Medulla oblongata (tissue), 1 donor: ENCODE measurements around the gene TMEM239.
"Not testable (repeated sequence)": the region's sequence is repeated elsewhere in the genome, so short reads cannot be mapped to it uniquely, and the experiment has no call there.

Experiments used
- DNase-seq: peaks from one replicate; pipeline ENCODE4 v3.0.0-alpha.2; 2015; ENCODE audit errors: extremely low spot score

TMEM239 gene

DNA sequence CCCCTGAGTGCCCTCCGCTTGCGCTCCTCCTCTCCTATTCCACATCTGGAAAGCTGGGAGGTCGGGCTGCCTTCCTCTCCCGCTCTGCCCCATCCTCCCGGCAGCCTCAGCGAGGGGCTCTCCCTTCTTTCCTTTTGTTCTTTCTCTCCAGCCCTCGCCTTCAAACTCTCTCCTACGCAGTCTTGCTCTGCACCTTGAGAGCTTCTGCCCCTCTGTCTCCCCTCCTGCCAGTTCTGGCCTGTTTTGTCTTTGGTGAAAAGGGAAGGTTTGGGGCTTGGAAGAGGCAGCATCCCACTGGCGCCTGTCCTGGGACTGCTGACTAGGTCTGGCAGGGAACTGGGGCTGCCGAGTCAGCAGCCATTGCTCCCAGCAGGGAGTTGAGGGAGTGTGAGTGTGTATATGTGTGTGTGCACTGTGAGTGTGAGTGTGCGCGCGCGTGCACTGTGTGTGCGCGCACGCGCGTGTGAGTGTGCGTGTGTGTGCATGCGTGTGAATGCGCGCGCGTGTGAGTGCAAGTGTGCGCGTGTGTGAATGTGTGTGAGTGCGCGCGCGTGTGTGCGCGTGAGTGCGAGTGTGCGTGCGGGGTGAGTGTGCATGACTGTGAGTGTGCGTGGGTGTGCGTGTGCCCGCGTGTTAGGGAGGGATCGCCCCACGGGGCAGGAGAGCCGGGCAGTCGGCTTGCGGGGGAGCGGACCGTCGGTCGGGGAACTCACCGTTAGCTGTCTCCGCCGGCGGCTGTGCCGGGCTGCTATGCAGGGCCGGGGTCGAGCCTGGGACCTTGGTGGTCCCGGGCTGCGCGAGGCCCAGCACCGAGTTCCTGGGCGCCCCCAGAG is 16.3 kb upstream of the TMEM239 start:
- no peak for DNase-seq

DNA sequence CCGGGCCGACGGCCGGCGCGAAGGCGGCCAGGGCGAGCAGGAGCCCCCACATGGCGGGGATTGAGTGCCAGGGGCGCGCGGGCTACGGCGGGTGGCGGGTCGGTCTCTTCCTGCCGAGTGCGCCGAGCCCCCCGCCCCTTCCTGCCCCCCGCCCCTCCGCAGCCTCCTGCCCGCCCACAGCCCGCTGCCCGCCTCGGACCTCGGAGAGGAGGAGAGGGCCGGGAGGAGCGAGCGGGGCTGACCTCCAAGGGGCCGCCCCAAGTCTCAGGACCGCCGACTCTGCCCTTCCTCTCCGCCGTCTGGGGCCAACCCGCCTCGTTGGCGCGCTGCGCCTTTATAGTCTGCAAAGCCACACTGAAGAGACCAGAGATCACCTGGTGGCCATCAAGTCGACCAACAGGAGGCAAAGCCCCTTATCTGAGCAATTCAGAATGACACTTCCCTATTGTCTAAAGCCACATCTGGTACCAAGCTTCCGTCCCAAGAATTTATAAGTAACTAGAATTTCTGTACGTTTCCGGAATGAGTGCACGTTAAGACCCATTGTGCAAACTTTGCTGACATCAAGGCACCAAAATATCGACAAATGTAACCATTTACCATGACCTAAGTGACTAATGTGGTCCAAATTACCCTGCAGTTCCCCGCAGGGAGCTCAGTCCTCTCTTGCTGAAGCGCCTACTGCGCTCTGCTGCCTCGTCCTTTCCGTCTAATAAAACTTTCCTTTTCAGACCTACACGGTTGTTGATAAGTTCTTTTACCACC is 15.5 kb upstream of the TMEM239 start, which contains the start of gene CPXM1:
CPXM1 (minus strand) TSS at position 107 of the 765 bp plus-strand sequence; CDS start at position 52, 55 bp downstream.
- DNase-seq: no peak

DNA sequence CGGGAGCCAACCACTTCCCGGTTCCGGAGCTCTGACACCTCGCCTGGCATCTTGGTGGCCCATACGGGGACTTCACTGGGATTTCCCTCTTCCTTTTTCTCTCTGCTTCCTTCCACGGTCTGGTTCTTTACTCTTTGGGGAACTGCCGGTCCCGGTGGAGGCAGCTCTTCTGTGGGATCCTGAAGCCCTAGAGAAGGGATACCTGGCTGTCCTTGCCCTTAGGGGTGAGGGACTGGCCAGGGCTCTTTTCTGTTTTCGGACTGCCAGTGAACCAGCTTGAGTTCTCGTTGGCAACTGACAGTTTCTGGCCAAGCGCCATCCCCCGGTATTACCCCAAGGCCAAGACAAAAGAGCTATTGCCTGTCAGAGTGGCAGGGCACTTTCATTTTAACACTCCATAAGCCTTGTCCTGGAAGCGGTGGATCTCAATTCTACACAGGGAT is 14.9 kb upstream of the TMEM239 start:
- DNase-seq: no peak

DNA sequence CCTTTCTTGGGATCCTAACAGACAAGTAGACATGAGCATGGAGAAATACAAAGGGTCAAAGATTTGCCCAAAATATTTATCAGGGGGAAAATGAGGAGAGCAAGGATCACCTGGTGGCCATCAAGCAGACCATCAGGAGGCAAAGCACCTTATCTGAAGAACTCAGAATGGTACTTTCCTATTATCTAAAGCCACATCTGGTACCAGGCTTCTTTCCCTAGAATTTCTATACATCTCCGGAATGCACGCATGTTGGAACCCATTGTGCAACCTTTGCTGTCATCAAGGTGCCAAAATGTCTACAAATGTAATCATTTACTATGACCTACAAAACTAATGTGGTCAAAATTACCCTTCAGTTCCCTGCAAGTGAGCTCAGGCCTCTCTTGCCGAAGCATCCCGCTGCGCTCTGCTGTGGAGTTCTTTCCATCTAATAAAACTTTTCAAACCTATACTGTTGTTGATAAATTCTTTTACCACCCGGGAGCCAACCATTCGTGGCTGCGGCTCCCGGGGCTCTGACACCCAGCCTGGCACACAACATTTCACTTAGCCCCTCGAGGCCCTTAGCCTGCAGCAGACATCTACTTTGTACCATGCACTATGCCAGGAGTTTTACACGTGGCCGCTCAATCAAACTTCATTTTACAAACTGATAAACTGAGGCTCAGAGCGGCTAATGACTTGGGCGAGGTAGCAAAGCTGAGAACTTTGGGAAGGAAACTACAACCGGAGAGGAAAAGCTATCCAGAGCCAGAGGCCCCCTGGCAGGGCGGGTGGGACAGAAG is 11.9 kb upstream of the TMEM239 start:
- DNase-seq: no peak

DNA sequence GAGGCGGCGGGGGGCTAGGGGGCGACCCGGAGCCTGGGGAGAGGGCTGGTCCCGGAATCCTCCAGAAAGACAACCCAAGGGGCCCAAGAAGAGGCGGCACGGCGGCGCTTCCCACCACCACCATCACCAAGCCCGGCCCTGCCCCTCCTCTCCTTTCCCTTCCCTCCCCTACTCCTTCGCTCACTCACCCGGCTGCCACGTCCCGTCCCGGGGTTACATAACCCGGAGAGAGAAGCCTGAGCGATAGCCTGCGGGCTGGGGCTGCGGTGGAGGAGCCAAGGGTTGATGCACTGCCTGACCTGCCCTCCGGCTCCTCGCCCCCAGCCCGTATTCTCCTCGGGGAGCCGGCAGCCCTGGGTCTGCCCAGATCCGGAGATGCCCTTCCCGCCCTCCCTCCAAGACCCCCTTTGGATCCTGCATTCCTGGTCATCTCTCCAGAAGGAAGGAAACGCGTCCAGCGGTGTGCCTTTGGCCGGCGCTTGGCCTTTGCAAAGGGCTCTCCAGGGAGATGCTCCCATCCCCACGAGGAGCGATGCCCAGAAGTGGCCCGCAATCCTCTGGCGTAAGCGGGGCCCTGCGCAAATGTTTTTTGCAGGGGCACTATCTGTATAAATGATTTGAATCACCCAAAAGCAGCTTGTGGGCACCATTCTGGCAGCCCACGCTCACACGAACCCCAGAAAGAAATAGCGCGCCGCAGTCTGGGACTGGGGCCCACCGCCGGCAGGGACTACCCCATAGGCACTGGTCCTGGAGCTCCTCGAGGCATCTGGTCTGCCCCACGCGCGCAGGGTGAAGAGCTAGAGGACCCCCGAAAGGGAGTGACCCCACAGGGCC is 11.1 kb upstream of the TMEM239 start:
- DNase-seq: no peak

DNA sequence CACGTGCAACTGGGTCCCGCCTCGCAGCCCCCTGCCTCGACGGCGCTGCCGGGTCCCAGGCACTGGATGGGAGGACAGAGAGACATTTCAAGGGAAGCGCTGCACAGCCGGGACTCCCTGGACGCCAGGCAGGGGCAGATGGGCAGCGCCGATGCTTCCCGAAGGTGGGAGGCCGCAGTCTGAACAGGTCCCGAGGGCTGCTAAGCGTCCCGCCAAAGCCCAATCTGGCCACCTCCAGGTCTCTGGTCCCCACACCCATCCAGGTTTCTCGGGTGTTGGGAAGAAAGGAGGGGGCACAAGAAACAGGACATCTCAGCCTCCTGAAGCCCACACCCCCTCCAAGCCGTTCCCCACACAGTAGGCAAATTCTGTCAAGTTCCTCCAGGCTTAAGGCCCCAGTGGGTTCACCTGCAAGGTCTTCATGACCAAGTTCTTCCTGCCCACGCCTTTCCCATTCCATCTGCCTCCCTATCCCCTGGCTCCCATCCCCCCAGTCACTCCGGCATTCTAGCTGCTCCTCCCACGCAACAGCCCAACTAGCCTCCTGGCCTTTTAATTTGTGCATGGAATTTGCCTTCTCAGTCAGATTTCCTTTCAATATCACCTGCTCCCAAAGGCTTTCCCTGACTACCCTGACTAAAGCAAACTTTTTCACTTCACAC is 10.3 kb upstream of the TMEM239 start:
- DNase-seq: no peak

DNA sequence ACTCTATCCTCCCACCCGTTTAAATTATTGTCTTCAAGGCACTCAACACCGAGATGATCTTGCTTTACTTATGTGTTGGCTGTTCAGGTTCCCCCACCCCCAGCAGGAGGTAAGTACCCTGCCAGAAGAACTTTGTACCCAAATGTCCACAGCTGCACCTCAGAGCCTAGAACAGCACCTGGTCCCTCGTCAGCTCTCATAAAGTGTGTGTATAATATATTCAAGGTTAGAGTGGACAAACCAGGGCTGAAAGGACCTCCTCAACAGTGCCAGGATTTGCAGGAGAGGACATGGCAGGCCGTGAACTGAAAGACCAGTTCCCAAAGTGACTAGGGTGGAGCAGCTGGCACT is 9.8 kb upstream of the TMEM239 start:
- no peak for DNase-seq

DNA sequence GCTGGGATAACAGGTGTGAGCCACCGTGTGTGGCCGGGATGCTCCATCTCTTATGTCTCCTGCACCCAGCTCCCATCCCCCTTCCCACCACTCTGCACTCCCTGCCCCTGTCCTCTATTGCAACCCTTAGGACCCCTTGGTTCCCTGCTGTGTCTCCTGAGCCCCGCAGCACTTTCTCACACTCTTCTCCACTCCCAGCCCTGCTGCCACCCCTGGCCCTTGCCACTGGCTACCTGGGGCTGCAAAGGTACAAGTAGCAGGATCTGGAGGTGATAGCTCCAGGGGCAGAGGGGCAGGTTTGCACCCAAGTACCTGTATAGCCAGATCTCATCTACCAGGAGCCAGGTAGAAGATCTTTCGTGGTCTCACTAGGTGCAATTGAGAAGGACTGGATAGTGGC is 9.1 kb upstream of the TMEM239 start:
- DNase-seq: no peak

DNA sequence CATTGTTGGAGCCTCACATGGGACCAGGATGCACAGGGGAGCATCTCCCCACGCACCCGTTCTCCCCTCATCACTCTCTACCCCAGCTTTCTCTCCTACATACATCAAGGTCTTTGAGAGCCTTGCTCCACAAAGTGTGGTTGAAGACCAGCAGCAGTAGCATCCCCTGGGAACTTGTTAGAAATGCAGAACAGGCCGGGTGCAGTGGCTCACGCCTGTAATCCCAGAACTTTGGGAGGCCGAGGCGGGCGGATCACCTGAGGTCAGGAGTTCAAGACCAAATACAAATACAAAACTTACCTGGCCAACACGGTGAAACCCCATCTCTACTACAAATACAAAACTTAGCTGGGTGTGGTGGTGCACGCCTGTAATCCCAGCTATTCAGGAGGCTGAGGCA is 8.2 kb upstream of the TMEM239 start:
- not testable (repeated sequence) for DNase-seq

DNA sequence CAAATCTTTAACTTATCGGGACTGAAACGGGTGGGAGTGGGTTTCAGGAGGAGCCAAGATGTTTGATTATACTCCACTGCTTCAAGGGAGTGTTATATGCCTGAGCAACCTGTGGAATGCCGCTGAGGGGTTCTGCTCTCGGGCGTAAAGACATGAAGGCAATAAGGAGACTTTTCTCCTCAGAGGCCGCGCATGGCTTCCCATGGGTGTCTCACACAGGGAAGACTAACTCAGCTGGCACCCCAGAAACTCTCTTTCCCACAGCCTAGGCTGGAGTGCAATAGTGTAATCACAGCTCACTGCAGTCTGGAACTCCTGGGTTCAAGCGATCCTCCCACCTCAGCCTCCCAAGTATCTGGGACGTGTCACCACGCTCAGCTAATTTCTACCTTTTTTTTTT is 6.5 kb upstream of the TMEM239 start:
- DNase-seq: no peak

DNA sequence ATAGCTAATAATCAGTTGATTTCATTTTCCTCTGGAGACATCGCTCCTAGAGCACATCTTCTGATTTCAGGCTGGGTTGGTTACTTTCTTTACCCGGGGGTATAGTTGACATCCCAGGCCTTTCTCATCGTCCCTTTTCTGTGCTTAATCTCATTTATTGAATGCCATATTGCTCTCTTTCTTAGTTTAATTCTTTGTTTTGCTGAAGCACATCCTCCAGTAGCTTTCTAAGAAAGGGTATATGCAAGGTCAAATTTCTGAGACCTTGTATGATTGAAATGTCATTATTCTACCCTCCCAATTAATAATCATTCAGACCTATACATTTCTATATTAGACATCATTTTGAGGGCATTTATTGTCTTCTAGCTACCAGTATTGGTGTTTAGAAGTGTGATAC is 4.0 kb upstream of the TMEM239 start:
- DNase-seq: no peak

DNA sequence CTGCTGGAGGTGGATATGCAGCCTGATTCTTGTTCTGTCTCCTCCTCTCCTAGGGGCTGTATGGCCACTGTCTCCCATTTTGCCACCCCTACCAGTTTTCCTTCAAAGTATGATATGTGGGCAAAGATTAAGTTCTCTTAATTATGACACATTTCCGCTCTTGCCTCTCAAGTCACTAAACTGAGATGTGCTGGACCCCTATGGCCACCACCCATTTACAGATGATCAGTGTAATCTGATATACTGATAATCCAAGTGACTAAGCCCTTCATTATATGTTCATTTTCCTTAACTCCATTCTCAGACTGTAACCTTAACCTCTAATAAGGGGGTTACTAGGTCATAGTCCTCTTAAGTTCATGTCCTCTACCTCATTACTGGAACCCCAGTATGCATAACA is 2.1 kb upstream of the TMEM239 start:
- no peak for DNase-seq

DNA sequence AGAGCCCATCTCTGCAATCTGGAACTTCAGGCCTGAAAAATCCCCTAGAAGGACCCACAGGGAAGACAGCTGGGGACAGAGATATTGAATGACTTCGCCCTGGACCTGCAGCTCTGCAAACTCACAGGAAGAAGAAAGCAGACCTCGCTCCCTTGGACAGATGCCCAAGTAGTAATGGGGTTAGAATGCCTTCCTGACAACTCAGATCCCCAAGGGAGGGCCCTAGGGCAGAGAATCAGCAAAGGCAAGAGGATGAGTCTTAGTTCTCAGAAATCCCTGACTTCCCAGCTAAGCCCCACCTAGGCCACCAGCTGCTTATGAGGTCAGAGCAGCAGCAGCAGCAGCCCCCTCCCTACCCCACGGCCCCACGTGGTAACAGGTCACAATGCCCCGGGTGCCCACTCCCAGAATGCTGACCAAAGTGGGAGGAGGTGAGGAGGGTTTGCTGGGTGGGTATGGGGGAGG is 1.5 kb upstream of the TMEM239 start, which contains the start of gene C20orf141:
C20orf141 (plus strand) TSS at position 401 of the 465 bp plus-strand sequence. CDS start 198 bp downstream, outside the sequence.
- DNase-seq: no peak

DNA sequence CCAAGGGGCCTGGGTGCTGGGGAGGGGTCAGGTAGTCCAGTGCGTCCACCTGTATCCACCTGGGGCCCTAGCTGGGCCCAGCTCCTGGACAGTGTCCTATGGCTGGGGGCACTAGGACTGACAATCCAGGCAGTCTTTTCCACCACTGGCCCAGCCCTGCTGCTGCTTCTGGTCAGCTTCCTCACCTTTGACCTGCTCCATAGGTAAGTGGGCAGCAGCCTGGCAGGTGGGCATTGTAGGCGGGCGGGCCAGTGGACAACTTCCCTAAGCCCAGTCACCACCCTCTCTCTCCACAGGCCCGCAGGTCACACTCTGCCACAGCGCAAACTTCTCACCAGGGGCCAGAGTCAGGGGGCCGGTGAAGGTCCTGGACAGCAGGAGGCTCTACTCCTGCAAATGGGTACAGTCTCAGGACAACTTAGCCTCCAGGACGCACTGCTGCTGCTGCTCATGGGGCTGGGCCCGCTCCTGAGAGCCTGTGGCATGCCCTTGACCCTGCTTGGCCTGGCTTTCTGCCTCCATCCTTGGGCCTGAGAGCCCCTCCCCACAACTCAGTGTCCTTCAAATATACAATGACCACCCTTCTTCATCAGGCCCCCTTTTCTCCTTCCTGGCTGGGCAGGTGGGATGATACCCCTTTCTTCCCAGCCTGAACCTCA is 793 bp upstream of the TMEM239 start:
- DNase-seq: no peak

DNA sequence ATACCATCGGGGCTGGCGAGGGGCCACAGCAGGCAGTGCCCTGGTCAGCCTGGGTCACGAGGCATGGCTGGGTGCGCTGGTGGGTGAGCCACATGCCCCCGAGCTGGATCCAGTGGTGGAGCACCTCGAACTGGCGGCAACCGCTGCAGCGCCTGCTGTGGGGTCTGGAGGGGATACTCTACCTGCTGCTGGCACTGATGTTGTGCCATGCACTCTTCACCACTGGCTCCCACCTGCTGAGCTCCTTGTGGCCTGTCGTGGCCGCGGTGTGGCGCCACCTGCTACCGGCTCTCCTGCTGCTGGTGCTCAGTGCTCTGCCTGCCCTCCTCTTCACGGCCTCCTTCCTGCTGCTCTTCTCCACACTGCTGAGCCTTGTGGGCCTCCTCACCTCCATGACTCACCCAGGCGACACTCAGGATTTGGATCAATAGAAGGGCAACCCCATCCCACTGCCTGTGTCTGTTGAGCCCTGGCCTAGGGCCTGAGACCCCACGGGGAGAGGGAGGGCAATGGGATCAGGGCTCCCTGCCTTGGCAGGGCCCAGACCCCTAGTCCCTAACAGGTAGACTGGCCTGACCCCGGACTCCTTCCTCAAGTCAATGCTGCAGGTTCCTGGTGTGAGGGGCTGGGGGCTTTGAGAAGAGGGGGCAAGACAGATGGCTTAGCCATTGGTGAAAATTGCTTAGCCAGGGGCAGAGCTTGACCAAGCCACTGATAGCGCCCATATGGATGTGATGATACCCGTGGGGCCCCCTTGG is 598 bp downstream of the TMEM239 start:
- no peak for DNase-seq

DNA sequence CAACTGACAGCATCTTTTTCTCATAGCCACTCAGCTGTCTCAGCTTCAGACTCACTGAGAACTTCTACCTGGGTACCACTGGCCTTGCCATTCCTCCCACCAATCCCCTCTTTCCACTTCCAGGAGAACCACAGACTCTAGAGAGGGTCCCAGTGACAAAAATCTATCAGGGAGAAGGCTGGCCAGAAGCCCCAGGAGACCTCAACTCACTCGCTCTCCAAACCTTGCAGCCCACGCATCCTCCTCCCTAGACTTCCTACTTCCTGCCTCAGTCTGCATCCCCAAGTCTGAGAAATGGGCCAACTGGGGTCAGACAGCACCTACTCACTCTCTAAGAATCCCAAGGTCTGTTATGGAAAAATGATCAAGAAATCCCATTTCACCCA is 1.2 kb downstream of the TMEM239 start:
- DNase-seq: no peak

DNA sequence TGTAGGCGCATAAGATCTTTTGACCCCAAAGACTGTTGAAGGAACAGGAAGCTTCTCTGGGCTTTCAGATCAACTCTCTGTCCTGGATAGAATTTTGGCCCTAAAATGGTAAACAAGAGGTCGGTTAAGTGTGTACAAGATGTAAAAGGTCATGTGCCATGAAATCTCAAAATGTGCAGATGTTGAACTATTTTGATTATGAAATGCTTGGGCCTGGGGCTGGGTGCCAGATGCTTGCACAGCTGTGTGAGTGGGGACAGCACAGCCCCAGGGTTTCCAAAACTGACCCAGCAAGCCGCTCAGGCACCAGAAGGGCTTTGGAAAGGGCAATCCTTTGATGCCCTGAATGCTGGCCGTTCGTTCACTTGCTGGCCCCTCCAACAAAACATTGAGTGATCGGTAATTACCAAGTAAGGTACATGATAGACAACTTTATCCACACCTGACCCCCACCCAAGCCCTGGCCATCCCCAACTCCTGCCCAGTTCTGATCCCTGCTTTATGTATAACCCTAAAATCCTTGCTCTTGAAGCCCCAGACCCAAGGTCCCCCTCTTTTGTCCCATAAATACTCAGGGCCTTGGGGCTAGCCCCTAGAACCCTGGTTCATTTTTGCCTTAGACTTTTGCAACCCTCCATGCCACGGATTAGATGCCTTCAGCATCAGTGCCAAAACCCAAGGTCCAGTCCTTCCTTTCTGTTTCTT is 1.9 kb downstream of the TMEM239 start:
- DNase-seq: no peak

DNA sequence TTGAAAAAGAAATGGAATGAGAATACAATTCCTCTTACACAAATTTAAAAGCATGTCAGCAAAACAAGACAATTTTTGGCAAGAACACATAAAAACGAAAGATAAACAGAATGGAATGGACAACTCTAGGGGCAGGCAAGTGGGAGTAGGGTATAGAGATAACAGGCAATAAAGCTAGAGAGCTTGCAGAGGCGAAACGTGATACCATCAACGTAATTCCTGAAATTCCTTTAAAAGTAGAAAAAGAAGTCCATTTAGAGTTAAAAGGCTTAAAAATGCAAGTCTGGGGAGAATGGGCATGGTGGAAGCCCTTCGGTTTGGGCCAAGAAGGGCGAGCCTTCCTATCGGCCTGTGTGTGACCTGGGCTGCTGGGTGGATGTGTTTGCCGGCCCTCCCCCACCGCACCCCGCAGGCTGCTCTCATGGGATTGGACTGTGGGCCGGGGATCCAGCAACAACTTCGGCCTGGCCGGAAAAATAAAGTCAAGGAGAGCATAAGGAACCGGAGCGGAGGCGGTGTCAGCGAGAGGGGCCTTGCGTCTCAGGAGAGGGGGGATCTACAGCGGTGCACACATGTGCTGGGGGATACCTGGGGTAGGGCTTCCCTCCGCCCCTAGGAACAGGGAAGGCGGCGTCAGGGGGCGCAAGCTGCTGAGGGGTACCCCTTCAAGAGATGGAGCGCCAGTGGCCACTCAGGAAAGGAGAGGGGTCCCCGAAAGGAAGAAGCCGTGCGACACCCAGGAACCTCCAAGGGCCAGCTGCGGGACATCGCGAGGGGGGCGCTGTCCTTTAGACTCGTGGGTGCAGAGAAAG is 4.1 kb downstream of the TMEM239 start:
- DNase-seq: no peak
